DMS53 (cell line): ENCODE measurements around the gene MICALL2.
"Not testable (repeated sequence)": the region's sequence is repeated elsewhere in the genome, so short reads cannot be mapped to it uniquely, and the experiment has no call there.

Experiments used
- DNase-seq: peaks from one replicate; lab custom pipeline; 2025; lab: John Stamatoyannopoulos, UW

Gene MICALL2

DNA sequence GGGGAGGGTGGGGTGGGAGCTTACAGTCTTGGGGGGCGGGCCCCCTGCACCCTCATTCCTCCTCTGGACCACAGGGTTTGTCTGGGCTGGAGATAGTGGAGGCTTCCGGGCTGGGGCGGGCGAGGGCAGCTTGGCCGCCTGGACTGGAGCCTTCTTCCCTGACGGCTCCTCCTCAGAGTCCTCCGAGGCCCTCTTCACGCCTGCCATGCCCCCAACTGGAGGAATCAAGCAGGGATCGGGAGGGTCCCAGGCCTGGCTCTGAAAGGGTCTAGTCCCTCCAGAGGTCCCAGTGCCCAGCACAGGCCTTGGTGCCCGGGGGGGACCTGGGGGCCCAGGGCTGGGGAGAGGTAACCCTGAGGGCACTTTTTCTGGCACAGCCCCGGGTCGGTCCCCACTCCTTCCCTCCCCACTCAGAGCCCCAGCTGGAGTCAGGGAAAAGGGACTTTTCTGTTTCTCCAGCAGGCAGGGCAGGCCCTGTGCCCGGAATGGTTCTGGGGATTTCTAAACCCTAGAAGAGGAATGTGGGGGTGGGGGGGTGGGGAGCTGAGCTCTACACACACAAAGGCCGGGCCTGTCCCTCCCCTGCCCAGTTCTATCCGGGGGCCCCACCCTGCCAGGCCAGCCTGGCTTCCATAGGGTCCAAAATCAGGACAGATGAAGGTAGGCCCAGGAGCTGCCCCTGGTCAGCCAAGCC is 11.6 kb downstream of the MICALL2 start:
- DNase-seq, result no peak

DNA sequence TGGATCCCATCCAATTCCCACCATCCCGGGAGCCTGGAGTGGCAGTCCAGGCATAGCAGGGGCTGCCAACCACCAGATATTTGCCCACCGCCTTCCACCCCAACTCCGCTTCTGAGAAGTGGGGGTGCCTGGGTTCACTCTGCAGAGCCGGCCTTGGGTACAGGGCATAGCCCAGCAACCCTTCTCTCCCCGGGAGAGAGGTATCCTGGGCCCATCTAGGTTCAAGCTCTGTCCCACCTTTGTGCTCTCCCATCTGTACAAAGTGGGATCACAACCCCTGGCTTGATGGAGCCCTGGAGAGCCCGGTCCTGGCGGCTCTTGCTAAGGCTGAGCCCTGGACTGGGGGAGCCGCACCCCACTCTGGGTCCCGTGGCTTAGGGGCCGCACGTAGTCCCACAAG is 12.2 kb downstream of the MICALL2 start:
- DNase-seq, result no peak

DNA sequence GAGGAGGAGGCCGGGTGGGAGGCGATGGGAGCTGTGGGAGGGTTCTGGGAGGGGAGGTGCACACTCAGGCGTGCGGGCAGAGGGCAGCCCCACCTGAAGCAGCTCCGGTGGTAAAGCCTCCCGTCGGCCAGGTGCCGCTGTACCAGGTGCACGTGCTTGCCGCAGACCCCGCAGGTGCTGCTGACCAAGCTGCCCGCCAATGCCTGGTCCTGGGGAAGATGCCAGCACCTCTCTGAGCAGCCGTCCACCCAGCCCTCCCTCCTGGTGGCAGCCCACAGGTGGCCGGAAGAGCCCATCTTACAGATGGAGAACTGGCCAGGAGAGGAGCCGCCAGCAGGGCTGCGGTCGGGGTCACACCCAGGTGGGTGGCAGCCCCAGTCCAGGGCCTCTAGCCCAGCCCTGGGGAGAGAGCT is 12.6 kb downstream of the MICALL2 start:
- DNase-seq, result peak; percentile 67

DNA sequence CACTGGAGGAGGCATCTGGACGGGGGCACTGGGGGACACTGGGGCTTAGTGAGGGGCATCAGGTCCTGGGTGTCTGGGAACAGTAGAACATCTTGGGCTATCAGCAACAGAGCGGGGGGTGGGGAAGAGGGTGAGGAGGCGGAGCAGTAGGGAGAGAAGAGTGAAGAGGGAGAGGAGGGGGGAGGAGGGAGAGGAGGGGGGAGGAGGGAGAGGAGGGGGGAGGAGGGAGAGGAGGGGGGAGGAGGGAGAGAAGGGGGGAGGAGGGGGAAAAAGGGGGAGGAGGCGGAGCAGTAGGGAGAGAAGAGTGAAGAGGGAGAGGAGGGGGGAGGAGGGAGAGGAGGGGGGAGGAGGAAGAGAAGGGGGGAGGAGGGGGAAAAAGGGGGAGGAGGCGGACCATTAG is 13.2 kb downstream of the MICALL2 start:
- DNase-seq, result peak; percentile 34

DNA sequence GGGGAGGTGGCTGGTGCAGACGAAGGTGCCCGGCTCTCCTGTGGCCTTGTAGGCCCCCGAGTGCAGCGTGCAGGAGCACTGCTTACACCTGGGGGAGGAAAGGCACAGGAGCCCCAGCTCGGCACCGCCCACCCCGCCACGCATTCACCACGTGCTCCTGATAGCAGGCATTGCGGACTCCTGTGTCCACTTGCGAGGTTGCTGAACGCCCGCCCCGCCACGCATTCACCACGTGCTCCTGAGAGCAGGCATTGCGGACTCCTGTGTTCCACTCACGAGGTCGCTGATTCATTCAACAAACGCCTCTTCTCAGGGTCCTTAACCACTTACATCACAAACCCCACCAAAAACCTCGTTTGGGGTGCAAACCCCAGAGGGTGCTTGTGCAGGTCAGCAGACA is 13.9 kb downstream of the MICALL2 start:
- no peak for DNase-seq

DNA sequence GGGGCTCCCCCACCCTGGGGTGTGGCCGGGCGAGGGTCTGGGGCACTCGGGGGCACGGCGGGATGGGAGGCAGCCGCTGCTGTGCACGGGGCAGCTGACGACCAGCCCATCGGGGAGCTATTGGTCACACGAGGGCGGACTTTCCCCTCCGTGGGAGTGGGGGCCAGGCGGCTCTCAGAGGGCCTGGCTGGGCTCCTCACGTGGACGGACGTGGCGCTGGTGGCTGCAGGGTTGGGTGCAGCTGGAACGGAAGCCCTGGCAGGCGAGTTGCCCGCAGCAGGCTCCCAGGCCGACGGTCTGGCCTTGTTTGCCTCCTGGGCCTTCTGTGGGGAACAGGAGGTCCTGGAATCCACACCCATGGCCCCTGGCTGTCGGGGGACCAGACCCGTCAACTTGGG is 14.3 kb downstream of the MICALL2 start:
- no peak for DNase-seq

DNA sequence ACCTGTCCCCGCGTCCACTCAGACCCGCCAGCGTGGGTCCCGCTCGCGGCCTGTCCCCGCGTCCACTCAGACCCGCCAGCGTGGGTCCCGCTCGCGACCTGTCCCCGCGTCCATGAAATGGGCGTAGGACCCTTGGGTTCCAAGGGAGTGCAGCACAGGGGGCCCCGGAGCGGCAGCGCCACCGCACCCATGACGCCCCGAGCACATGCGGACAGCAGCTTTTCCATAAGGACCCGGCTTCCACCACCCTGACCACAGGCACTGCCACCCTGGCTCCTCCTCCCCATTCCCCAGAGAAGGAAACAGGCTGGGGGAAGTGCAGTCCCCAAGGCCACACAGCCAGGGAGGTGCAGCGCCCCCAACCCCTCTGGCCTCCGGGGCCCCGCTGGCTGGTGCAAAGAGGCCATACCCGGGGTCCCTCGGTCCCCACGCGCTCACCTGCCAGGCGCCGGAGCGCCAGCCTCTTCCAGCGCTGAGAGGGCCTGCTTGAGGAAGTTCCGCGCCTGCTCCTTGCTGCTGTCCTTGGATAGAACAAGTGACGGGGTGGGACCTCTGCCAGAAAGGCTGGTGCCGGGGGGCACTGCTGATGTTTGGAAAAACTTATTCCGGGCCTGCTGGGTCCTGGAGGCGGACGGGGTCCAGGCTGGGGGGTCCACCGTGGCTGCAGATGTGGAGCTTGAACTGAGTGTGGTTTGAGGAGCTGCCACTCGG is 14.9 kb downstream of the MICALL2 start:
- DNase-seq, result no peak

DNA sequence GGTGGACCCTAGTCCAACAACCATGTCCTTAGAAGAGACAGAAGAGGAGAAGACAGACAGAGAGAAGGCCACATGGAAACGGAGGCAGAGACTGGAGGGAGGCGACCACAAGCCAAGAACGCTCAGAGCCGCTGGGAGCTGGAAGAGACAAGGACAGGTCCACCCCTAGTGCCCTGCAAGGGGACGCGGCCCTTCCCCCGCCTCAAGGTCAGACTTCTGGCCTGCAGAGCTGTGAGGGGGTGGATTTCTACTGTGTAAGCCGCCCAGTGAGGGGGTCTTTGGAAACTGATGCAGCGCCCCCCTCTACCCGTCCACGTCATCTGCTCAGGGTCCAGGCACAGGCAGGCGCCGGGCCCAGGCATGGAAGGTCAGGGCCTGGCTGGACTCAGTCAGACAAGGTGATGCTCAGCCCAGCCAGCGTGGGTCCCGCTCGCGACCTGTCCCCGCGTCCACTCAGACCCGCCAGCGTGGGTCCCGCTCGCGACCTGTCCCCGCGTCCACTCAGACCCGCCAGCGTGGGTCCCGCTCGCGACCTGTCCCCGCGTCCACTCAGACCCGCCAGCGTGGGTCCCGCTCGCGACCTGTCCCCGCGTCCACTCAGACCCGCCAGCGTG is 15.6 kb downstream of the MICALL2 start:
- not testable (repeated sequence) for DNase-seq

DNA sequence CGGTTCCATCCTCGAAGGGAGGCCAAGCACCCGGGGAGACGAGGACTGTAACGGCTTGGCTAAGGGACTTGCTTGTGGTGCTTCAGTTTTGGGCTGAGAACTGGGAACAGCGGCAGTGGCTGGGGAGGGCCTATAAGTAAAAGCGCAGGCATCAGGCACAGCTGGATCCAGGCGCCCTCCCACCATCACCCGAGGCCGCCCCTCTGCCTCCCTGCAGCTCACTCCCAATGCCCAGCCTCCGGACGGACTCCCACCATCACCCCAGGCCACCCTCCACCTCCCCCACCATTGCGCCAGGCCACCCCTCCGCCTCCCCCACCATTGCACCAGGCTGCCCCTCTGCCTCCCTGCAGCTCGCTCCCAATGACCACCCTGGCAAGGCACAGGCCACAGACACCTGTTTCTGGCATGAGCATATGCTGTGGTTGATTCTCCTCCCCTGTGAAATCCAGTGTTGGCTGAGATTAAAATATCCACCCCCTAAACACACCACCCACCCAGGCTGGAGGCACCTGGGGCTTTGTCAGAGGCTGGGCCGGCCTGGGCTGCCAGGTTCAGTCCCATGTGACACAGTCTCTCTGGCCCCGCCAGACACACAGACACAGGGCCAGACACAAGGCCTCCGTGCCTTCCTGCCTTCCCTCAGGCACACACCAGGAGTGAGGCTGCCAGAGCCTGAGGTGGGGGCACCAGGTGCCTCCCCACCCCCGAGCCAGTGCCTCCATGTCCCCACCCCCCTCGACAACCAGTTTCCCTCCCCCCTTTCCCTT is 16.7 kb downstream of the MICALL2 start:
- no peak for DNase-seq

DNA sequence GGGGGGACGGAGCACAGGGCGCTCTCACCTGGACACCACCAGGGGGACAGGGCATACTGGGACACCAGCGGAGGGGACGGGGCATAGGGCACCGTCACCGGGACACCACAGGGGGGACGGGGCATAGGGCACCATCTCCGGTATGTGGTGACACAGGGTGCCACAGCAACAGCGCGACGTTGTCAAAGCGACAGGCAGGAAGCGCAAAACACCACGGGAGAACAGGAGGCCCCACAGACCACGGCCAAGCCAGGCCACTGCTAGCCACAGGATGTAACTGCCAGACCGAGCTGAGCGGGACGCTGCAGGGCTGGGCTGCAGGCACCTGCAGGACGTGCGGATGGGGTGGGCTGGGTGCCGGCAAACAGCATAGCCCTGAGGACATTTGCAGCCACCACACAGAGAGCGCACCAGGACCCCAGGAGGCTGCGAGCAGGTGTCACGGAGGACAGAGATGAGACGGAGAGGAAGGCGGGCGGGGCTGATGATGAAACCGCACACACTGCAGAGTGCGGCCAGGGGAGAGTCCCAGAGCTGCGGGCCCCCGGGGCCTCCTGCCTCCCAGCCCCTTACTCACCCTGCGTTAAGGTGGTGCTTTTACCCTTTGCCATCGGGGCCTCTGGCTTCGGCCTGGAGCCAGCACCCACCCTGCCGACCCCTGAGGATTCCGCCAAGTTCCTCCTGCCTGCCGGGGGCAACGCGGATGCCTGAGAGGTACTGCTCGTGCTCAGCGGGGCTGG is 17.5 kb downstream of the MICALL2 start:
- DNase-seq, result no peak

DNA sequence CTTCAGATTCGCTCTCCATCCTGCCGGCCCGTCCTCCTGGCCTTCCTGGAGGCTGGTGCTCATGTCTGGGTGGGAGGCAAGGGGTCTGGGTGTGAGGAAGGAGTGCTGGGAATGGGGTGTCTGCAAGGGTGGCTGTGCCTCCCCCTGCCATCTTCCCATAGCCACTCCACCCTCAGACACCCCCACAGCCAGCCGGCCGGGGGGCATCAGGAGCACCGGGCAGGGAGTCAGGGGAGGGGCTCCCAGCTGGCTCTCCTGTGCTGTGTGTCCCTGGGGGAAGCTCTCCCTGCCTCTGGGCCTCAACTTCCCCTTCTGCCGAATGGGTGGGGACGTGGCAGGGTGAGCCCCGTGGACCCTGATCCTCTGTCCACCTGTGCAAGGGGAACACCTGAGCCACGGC is 18.6 kb downstream of the MICALL2 start:
- DNase-seq, result no peak

DNA sequence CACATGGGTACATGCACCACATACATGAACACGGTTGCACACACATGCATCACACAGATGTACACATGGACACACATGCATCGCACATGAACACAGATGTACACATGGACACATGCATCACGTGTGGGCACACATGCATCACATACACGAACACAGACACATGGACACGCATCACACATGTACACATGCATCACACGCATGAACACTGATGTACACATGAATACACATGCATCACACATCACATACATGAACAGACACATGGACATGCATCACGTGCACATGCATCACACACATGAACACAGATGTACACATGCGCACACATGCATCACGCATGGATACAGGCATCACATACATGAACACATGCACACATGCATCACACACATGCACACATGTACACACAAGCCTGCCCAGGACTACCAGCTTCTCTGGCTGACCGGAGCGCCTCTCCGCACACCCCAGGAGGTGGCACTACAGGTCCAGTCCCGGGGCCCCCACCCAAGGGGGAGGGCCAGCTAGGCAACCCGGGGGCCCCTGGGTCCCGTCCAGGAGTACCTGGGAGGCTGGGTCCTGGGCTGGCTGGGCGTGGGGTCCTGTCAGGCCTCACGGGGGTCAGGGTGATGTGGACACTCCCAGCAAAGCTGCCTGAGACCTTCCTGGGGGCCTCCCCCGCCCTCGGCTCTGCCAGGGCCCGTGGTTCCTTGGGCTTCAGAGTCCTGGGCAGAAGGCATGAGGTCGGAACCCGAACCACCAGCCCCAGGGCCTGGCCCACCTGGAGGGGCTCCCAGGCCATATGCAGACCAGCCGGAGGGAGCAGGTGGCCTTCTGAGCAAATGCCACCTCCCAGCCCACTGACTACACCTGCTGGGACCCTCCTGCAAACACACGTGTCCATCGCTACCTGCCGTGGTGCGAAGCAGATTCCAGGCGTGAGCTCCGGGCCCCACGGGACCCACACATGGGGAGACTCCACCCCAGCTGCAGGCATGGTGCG is 19.6 kb downstream of the MICALL2 start:
- no peak for DNase-seq

DNA sequence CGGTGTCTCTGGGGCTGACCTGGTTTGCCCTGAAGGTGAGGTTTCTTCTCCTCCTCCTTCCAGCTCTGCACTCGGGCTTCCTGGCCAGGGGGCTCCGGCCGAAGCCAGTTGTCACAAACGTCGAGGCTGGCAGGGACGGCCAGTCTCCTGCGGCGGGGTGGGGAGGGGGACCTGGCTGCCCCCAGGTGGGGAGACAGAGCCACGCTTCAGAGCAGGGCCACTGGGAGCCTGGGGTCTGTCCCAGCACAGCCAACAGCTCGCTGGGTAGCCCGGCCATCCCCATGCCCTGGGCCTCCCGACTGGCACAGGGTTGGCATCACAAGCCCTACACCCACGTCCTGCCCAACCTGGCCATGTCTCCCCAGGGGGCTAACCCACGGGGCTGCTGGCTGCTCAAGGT is 20.4 kb downstream of the MICALL2 start:
- no peak for DNase-seq

DNA sequence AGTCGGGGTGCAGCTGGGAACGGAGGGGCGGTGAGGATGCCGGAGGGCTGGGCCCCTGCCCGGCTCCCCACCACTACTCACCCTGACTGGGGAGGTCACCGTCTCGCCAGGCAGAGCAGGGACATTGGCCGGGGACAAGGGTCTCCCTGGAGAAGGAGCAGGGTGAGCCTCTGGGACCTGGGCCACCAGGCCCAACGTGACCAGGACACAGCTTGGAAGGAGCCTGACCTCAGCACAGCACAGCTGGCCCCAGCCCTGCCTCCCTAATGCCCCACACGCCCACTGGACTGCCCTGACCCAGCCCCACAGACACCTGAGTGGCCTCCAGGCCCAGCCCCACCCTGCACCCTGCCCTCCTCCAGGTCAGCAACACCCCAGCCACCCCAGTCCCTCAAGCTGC is 21.1 kb downstream of the MICALL2 start:
- no peak for DNase-seq

DNA sequence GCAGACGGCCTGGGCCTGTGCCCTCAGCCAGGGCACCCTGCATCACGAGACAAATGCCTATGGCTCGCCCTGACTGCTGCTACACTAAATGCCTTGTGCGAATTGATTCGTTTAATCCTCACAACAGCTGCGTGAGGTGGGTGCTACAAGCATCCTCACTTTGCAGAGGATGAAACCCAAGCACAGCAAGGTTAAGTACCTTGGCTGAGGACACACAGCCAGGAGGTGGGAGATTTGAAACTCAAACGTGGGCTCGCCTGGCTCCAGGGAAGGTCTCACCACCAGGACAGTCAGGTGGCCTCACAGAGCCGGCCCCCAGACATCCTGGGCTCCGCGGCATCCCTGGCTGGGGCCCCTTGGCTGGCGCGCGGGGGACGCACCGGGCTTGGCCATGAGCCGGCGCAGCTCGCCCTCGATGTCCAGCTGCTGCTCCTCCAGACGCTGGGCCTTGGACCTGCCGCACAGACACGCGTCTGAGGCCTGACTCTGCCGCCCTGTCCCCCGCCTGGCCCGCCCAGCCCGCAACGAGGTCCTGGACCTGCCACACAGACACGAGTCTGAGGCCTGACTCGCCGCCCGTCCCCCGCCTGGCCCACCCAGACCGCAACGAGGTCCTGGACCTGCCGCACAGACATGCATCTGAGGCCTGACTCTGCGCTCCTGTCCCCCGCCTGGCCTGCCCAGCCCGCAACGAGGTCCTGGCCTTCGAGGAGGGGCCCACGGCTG is 22.0 kb downstream of the MICALL2 start:
- DNase-seq, result no peak

DNA sequence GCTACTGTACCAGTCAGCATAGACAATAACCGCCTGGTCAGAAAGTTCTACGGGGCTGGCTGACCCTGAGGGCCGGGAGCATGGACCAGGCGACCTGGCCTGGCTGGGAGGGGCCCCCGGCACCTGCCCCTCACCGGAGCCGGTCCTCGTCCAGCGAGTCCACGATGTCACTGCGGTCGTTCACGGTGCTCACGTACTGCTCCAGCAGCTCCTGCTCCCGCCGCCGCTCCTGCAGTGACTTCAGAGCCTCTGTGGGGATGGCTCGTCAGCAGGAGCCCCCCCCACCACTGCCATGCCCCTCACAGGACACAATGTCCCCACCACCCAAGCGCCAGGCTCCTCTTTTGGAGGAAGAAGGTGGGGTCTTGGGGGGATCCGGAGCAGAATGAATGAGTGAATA is 22.7 kb downstream of the MICALL2 start:
- DNase-seq, result no peak

DNA sequence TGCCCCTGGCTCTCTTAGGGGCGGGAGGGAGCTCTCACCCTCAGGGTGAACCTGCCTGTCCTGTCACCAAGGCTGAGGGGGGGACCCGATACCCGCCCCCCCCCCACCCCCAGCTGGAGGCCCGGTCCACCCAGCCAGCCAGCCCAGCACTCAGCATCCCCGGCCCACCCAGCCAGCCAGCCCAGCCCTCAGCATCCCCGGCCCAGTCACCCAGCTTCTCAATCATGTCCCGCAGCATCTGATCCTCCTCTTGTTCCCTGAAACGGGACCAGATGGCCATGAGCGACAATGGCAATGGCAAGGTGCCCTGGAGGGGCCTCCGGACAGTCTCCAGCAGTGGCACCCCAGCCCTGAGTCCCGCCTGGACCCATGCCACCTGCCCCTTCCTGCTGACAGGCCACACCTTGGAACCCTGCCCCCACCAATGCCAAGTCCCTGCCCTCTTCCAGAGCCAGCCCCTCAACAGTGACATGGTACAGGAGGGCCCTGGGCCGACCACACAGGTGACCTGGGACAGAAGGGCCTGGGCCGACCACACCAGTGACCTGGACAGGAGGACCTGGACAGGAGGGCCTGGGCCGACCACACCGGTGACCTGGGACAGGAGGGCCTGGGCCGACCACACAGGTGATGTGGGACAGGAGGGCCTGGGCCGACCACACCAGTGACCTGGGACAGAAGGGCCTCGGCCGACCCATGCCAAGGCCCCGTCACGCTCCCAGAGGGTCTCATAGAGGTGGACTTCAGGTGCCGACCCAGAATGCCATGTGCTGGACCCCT is 24.2 kb downstream of the MICALL2 start:
- no peak for DNase-seq

DNA sequence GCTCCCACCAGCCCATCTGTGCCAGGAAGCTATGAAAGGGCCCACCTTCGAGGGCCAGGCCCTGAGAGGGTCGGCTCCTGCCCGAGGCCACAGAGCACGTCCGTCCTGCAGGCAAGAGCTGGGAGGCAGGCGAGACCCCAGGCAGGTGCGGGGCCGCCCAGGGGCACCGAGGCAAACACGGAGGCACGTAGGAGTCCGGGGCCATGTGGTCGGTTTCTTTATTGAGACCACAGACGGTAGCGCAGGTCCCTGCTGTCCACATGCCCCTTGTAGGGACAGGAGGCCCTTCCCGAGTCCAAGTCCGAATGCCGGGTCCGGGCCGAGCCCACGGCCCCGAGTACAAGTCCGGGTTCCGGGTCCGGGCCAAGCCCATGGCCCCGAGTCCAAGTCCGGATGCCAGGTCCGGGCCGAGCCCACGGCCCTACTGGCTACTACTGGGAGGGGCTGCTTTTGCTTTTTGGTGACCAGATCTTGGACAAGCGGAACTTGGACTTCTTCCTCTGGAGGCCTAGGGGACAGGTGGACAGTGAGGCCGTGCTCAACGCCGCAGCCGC is 25.0 kb downstream of the MICALL2 start:
- DNase-seq, result no peak
